SK-N-SH (cell line): ENCODE data around the gene DTNA. TPM values are rescaled to one million over a fixed set of nuclear protein-coding genes. Genes with fewer than 3 reads are reported as not detected.

Experiments used
- CTCF ChIA-PET: fragments of 300-600, 350-600 bp; formaldehyde crosslinking; extraction: SDS; loops from one replicate; lab custom pipeline; 2021; lab: Yijun Ruan, JAX
- POLR2A ChIA-PET: fragments of 350-600 bp; sonication (Branson Sonifier 250); formaldehyde crosslinking; extraction: SDS; loops from one replicate; lab custom pipeline; 2020; ENCODE audit warnings: antibody characterized with exemption, inconsistent platforms; lab: Yijun Ruan, JAX
- DNase-seq: peaks from one replicate; pipeline ENCODE4 v3.0.0; 2012
- H2AFZ ChIP-seq: fragments of 200-600 bp; sonication (generic); 2 replicates; pipeline ENCODE4 v1.8.1; 2016; ENCODE audit warnings: antibody characterized with exemption, mild to moderate bottlenecking, low read depth
- H3F3A ChIP-seq: fragments of 200-600 bp; sonication (generic); replicated peaks from 2 replicates; pipeline ENCODE3; 2016; ENCODE audit warnings: antibody characterized with exemption, mild to moderate bottlenecking; ENCODE audit not compliant: insufficient read depth
- H3K27ac ChIP-seq, 2 experiments: fragments of 200-500 bp in 1 of 2; fragments of 200-600 bp in 1 of 2; sonication (Bioruptor generic) in 1 of 2; sonication (generic), shearing (Covaris generic) in 1 of 2; 2 replicates each; pipeline versions ENCODE4 v1.5.1 to v1.6.1; 2014 to 2016; ENCODE audit warnings: low read depth in 2 of 2, inconsistent platforms in 1 of 2, low read length in 1 of 2, mild to moderate bottlenecking in 1 of 2, mixed read lengths in 1 of 2
- H3K27me3 ChIP-seq: fragments of 200-600 bp; sonication (generic), shearing (Covaris generic); 2 replicates; pipeline ENCODE4 v1.6.1; 2016; ENCODE audit warnings: mixed run types; ENCODE audit not compliant: insufficient read depth
- H3K36me3 ChIP-seq, 2 experiments: fragments of 200-500 bp in 1 of 2; fragments of 200-600 bp in 1 of 2; sonication (Bioruptor generic) in 1 of 2; sonication (generic) in 1 of 2; replicated peaks in 1 of 2; 2 replicates each; pipeline versions ENCODE3 to v1.5.1; 2014 to 2016; ENCODE audit warnings: low read length in 1 of 2, mild to moderate bottlenecking in 1 of 2; ENCODE audit not compliant: insufficient read depth in 2 of 2, control insufficient read depth in 1 of 2
- H3K4me1 ChIP-seq, 2 experiments: fragments of 200-500 bp in 1 of 2; fragments of 200-600 bp in 1 of 2; sonication (Bioruptor generic) in 1 of 2; sonication (generic), shearing (Covaris generic) in 1 of 2; 2 replicates each; pipeline versions ENCODE4 v1.5.1 to v1.6.1; 2014 to 2016; ENCODE audit warnings: low read depth in 1 of 2, low read length in 1 of 2, mixed run types in 1 of 2; ENCODE audit not compliant: insufficient read depth in 2 of 2, control insufficient read depth in 1 of 2
- H3K4me2 ChIP-seq: fragments of 200-600 bp; sonication (generic), shearing (Covaris generic); 2 replicates; pipeline ENCODE4 v1.6.1; 2017; ENCODE audit warnings: mixed run types
- H3K4me3 ChIP-seq, 2 experiments: fragments of 200-500 bp in 1 of 2; fragments of 200-600 bp in 1 of 2; sonication (Bioruptor generic) in 1 of 2; sonication (generic), shearing (Covaris generic) in 1 of 2; 2 replicates each; pipeline versions ENCODE4 v1.5.1 to v1.8.1; 2014 to 2016; ENCODE audit warnings: low read depth in 2 of 2, inconsistent platforms in 1 of 2, low read length in 1 of 2, mild to moderate bottlenecking in 1 of 2, mixed read lengths in 1 of 2, moderate library complexity in 1 of 2
- H3K79me2 ChIP-seq: fragments of 200-600 bp; sonication (generic); 2 replicates; pipeline ENCODE4 v1.8.1; 2017; ENCODE audit warnings: mild to moderate bottlenecking; ENCODE audit not compliant: insufficient read depth
- H3K9ac ChIP-seq: fragments of 200-600 bp; sonication (generic); 2 replicates; pipeline ENCODE4 v1.6.1; 2017; ENCODE audit warnings: mixed run types
- H3K9me2 ChIP-seq: fragments of 200-600 bp; sonication (generic); 2 replicates; pipeline ENCODE4 v1.6.1; 2017; ENCODE audit warnings: mixed run types
- H3K9me3 ChIP-seq: fragments of 200-600 bp; sonication (generic); 2 replicates; pipeline ENCODE4 v1.6.1; 2017; ENCODE audit warnings: mixed run types, mild to moderate bottlenecking, moderate library complexity
- H4K20me1 ChIP-seq: fragments of 200-600 bp; sonication (generic); 2 replicates; pipeline ENCODE4 v1.6.1; 2017; ENCODE audit warnings: mild to moderate bottlenecking, mixed run types; ENCODE audit not compliant: insufficient read depth
- CHD2 ChIP-seq: fragments of 150-350 bp; IDR thresholded peaks from 2 replicates; pipeline ENCODE4 v1.6.1; 2018; ENCODE audit warnings: low read length; ENCODE audit not compliant: partially characterized antibody
- CTCF ChIP-seq: fragments of 200-600 bp; sonication (generic); IDR thresholded peaks from 2 replicates; pipeline ENCODE4 v1.6.1; 2017; ENCODE audit warnings: antibody characterized with exemption, mild to moderate bottlenecking, moderate library complexity
- ELF1 ChIP-seq: IDR thresholded peaks from 2 replicates; pipeline ENCODE4 v1.4.0; 2012
- FOSL2 ChIP-seq: IDR thresholded peaks from 2 replicates; pipeline ENCODE4 v1.4.0; 2012; ENCODE audit warnings: low read depth, mild to moderate bottlenecking, moderate library complexity, borderline replicate concordance
- FOXJ3 ChIP-seq: sonication (generic); formaldehyde crosslinking; IDR thresholded peaks from 2 replicates; pipeline ENCODE4 v1.5.1; 2020; ENCODE audit warnings: mild to moderate bottlenecking, missing genetic modification reagents
- FOXM1 ChIP-seq: IDR thresholded peaks from 2 replicates; pipeline ENCODE4 v1.4.0; 2012; ENCODE audit warnings: low read depth, mild to moderate bottlenecking
- GATA2 ChIP-seq: sonication (generic); formaldehyde crosslinking; IDR thresholded peaks from 2 replicates; pipeline ENCODE4 v1.5.0; 2020; ENCODE audit warnings: mild to moderate bottlenecking, missing genetic modification reagents
- JUND ChIP-seq: IDR thresholded peaks from 2 replicates; pipeline ENCODE4 v1.4.0; 2012
- MEF2A ChIP-seq: IDR thresholded peaks from 2 replicates; pipeline ENCODE4 v1.4.0; 2012; ENCODE audit warnings: low read depth, borderline replicate concordance
- PBX3 ChIP-seq: IDR thresholded peaks from 2 replicates; pipeline ENCODE4; 2012
- RAD21 ChIP-seq: IDR thresholded peaks from 2 replicates; pipeline ENCODE4 v1.6.1; 2012; ENCODE audit warnings: mild to moderate bottlenecking, low read length
- REST ChIP-seq: IDR thresholded peaks from 2 replicates; pipeline ENCODE4 v1.6.1; 2012; ENCODE audit warnings: mild to moderate bottlenecking, low read depth, low read length, moderate library complexity
- RXRA ChIP-seq: IDR thresholded peaks from 2 replicates; pipeline ENCODE4 v1.4.0; 2012; ENCODE audit warnings: low read depth, mild to moderate bottlenecking, borderline replicate concordance
- SIN3A ChIP-seq: IDR thresholded peaks from 2 replicates; pipeline ENCODE4 v1.6.1; 2012; ENCODE audit warnings: low read depth, mild to moderate bottlenecking, low read length, moderate library complexity, borderline replicate concordance
- SMC3 ChIP-seq: IDR thresholded peaks from 2 replicates; pipeline ENCODE4 v1.6.1; 2012; ENCODE audit warnings: low read depth, low read length, improper control_type of control experiment
- TAF1 ChIP-seq: IDR thresholded peaks from 2 replicates; pipeline ENCODE4 v1.6.1; 2012; ENCODE audit warnings: low read depth, mild to moderate bottlenecking, low read length, moderate library complexity, borderline replicate concordance
- TCF12 ChIP-seq: IDR thresholded peaks from 2 replicates; pipeline ENCODE4 v1.4.0; 2012
- YY1 ChIP-seq: IDR thresholded peaks from 2 replicates; pipeline ENCODE4 v1.4.0; 2012; ENCODE audit warnings: low read depth, mild to moderate bottlenecking
- WGBS: methylation state at CpG from one replicate; pipeline ENCODE4 v1.1.6; 2017; ENCODE audit warnings: low lambda C conversion rate; 5-methylcytosine and 5-hydroxymethylcytosine counted together
- polyA plus RNA-seq, 3 experiments: library from polyadenylated mRNA; depleted of rRNA; stranded (reverse); fragments of >200 nt; gene quantifications; 2 replicates each; pipeline ENCODE4 v1.2.3, GENCODE V29; 2012

DTNA gene
- polyA plus RNA-seq, 1 of the 3 experiments (the other 2 are of a cell fraction), result 7.9 TPM

GRCh38 chr18:34847408-34847807 is 137.3 kb downstream of the DTNA start:
- Histone ChIP-seq H3K4me1 (peaks cover 0 to 2% of the 10 kb centered on the region in 2 experiments; a peak in 1 of 4 replicates), H3K27me3 (no peaks in the 10 kb centered on the region), H3K4me2 (no peak overlapping the region), H3K4me3 (no peak overlapping the region), H2AFZ (no peak overlapping the region), H4K20me1 (no peaks in the 10 kb centered on the region), H3F3A (no peaks in the 10 kb centered on the region), H3K79me2 (no peaks in the 10 kb centered on the region), H3K9ac (no peak overlapping the region), H3K27ac (no peak overlapping the region), H3K9me2 (no peaks in the 10 kb centered on the region), H3K9me3 (no peaks in the 10 kb centered on the region), H3K36me3 (no peaks in the 10 kb centered on the region)
- no peak for TF ChIP-seq REST
- no peak for TF ChIP-seq FOXM1
- TF ChIP-seq ELF1, result no peak
- no peak for TF ChIP-seq RAD21
- TF ChIP-seq FOSL2, result no peak
- TF ChIP-seq MEF2A, result no peak
- no peak for TF ChIP-seq JUND
- TF ChIP-seq PBX3, result no peak
- TF ChIP-seq TCF12, result no peak
- no peak for TF ChIP-seq SMC3
- no peak for TF ChIP-seq TAF1
- CTCF ChIA-PET, result interaction anchor here (0.9 kb wide), 1 partner anchor 19 kb away, joined by 3 read pairs; no protein-coding TSS in a partner anchor
- no peak for DNase-seq
- POLR2A ChIA-PET, result no interaction called here

GRCh38 chr18:34848156-34848555 is 138.1 kb downstream of the DTNA start:
- 59% methylated on average over 5 of the region's 5 CpGs for WGBS
- CTCF ChIA-PET, result interaction anchor here (1.5 to 2.1 kb wide), 2 partner anchors 20 to 60 kb away, joined by 3 to 8 read pairs; no protein-coding TSS in a partner anchor

More at GRCh38 chr18:34848156-34848555, 138.1 kb downstream of the DTNA start:
- Histone ChIP-seq H2AFZ (no peak overlapping the region), H3K27ac (no peak overlapping the region), H3F3A (no peaks in the 10 kb centered on the region), H3K4me1 (peaks cover 0 to 2% of the 10 kb centered on the region in 2 experiments; a peak in 1 of 4 replicates), H3K79me2 (no peaks in the 10 kb centered on the region), H3K27me3 (no peaks in the 10 kb centered on the region), H3K9me2 (no peaks in the 10 kb centered on the region), H3K4me3 (no peak overlapping the region), H3K36me3 (no peaks in the 10 kb centered on the region), H3K9ac (no peak overlapping the region), H4K20me1 (no peaks in the 10 kb centered on the region), H3K9me3 (no peaks in the 10 kb centered on the region), H3K4me2 (no peak overlapping the region)
- no peak for DNase-seq
- no peak for TF ChIP-seq RXRA
- TF ChIP-seq JUND, result no peak
- TF ChIP-seq FOXM1, result no peak
- TF ChIP-seq REST, result no peak
- no peak for TF ChIP-seq CHD2
- no peak for TF ChIP-seq YY1
- TF ChIP-seq SIN3A, result no peak
- no peak for TF ChIP-seq SMC3
- TF ChIP-seq CTCF, result no peak
- TF ChIP-seq GATA2 (CRISPR knock-in tag), result no peak
- no peak for TF ChIP-seq FOXJ3 (CRISPR knock-in tag)
- POLR2A ChIA-PET, result no interaction called here
